ENCODE results near the gene SLC40A1.

DNA sequence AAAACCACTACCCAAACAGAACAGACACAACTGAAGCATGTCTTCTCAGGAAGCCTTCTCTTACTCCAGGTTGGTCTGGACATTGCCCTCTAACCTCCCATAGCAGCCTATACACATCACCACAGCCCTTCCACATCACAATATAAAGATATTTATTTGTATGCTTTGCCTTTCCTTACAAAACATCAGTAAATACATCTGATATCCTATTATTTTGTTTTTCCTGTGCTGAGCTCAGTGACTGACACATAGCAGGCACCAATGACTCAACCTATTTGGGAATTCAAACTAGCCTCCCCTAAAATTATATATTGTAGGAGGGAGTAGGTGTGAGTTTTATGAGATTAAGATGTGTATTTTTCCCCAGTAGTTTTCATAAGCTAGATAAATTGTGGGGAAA lies 28.8 kb downstream of the SLC40A1 start:
- TF ChIP-seq, protein P1, sequence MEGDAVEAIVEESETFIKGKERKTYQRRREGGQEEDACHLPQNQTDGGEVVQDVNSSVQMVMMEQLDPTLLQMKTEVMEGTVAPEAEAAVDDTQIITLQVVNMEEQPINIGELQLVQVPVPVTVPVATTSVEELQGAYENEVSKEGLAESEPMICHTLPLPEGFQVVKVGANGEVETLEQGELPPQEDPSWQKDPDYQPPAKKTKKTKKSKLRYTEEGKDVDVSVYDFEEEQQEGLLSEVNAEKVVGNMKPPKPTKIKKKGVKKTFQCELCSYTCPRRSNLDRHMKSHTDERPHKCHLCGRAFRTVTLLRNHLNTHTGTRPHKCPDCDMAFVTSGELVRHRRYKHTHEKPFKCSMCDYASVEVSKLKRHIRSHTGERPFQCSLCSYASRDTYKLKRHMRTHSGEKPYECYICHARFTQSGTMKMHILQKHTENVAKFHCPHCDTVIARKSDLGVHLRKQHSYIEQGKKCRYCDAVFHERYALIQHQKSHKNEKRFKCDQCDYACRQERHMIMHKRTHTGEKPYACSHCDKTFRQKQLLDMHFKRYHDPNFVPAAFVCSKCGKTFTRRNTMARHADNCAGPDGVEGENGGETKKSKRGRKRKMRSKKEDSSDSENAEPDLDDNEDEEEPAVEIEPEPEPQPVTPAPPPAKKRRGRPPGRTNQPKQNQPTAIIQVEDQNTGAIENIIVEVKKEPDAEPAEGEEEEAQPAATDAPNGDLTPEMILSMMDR (conservative IDR thresholded peaks at IDR 0.05; ENCODE audit: low read length): no peak
- no peak for TF ChIP-seq EZH2phosphoT487 (IDR thresholded peaks at IDR 0.05; ENCODE audit: borderline replicate concordance, low read depth, low read length)
